GM18519 (cell line): ENCODE data around the gene PIAS3.
"Not testable (repeated sequence)": the region's sequence is repeated elsewhere in the genome, so short reads cannot be mapped to it uniquely, and the experiment has no call there.

Source experiments
- ATAC-seq: cut with Tn5 transposase; IDR thresholded peaks from one replicate; pipeline ENCODE4 v1.9.1; 2021; ENCODE audit warnings: mild to moderate bottlenecking, moderate library complexity; ENCODE audit not compliant: unreplicated experiment, low FRiP score

Gene PIAS3

DNA sequence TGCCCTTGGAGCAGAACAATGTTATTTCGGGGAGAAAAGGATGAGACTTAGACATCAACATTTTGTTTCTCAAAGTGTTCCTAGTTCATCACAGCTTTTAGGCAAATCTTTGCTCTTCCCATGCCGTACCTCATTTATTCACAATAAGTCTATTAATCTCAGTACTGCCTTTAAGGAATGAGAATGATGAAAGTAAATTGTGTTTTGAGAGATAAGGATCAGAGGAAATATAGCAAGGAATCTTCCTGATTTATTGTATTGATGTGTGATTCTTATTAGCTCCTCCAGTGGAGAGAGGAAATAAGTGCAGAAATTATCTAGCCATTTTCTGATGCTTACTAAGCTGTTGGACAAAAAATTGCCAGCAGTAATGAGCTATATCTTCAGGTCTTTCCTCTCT, 32.9 kb downstream of the PIAS3 start:
- ATAC-seq: no peak

DNA sequence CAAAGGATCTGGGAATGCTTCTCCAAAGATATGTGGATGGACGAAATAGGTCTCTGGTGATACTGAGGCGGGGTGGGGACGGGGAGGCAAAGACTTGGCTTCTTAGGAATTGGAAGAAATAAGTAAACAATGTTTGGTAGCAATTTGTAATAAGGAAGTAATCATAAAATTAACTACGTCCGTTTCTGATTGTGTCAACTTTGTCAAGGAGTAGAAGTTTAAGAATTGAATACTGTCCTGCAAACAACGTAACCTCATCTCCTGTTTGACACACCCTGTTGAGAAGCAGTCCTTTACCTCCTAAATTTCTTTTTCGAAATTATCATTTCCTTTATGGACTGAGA, 34.4 kb downstream of the PIAS3 start:
- ATAC-seq: no peak

DNA sequence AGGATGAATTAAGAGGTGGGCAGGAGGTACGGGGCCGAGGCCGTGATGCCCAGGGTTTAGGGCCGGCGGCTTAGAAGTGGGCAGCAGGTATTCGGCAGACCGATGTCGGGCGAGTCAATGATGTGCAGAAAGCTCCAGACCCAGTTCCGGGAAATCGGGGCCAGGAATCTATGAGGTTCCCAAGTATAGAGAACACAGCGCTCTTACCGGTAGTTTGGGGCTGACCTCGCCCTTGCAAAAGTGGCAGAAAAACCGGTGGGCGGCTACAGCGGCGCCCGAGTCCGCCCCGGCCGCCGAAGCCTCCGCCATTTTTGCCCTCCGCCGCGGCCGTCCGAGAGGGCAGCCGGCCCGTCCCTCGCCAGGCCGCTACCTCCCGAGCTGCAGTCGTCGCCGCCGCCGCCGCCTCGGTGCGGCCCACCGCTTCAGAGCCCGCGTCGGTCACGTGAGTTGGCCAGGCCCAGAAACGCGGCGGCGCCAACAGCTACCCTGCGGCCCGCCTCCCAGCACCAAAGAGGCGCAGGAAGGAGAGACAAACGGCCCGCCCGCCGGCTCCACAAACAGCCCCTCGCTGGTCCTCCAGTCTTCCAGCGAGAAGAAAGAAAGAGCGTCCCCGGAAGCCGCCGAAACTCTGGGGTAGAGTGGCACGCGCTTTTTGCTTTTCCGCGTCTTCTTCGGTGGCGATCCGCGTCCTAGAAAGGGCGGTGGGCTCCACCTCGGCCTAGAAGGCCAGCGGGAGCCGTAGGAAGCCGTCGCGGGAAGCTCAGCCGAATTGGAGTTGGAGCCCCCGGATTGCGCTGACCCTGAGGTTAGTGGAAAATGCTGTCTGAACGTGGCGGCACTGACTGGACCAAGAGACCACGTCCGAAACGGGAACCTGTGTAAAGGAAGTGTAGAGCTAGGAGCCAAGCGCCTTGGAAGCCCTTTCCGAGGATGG, 35.0 kb downstream of the PIAS3 start, which contains the start of the genes POLR3C and RNF115:
POLR3C (plus strand) TSS at position 636 of the 934 bp plus-strand sequence. CDS start 1,577 bp downstream, outside the sequence.
RNF115 (minus strand) TSS at position 531 of the 934 bp plus-strand sequence; CDS start at position 309, 222 bp downstream.
- peak; percentile 48 for ATAC-seq

DNA sequence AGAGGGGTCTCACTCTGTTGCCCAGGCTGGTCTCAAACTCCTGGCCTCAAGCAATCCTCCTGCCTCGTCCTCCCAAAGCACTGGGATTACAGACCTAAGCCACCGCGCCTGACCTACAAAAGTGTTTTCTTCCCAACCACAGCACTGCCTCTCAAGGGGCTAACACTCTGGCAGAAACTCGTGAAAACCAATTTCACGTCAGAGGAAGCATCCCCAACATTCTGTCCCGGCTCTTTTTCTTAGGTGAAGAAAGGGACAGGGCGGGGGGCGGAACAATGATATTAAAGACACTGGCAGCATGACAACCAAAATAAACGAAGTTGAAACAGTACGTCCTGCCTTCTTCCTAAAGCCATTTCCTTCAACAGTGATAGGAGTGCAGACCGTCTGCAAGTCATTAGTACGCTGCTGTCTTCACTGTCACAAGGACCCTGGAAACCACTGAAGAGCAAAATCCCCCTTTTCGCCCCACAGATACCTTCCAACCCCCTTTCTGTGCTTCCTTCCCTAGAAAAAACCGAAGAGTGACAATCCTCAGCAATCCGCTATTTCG, 36.0 kb downstream of the PIAS3 start:
- ATAC-seq: not testable (repeated sequence)

DNA sequence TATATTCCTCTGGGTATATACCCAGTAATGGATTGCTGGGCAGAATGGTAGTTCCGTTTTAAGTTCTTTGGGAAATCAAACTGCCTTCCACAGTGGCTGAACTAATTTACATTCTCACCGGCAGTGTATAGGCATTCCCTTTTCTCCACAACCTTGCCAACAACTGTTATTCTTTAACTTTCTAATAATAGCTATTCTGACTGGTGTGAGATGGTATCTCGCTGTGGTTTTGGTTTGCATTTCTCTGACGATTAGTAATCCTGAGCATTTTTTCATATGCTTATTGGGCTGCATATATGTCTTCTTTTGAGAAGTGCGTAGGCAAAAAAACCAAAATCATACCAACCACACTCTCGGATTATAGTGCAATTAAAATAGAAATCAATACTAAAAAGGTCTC, 40.8 kb downstream of the PIAS3 start:
- not testable (repeated sequence) for ATAC-seq

DNA sequence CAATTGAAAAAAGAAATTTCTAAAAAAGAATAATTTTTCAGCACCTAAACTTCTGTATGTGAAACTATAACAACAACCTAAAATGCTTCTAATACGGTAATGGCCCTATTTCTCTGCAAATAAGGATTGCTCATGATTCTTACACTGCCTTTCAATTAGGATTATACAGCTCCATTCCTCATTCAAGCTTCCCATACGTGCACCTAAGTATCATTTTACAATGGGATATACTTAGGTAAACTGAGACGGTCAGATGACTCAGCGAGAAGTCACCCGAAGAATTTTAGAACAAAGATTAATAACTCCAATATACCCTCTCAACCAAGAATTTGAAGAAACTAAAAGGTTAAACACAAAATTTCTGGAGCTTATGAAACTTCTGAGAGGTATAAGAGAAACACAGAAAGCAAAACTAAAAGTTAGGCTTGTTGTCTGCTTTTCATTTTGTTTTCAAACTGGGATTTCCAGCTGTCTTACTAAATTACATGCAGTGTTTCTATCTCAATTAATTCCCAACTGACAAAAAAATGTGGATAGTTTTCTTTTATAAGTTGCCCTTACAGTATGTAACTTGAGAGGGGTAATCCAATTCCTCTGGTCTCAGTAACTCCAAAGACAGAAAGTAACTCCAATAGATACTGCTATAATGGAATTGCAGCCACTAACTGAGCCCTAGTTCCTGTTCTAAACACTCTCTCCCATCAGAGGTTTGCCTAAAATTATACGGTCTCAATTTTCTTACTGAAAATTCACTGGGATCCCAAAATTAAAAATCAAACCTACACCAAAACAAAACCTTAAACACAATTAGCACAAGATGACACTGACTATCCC, 45.7 kb downstream of the PIAS3 start:
- ATAC-seq: not testable (repeated sequence)

DNA sequence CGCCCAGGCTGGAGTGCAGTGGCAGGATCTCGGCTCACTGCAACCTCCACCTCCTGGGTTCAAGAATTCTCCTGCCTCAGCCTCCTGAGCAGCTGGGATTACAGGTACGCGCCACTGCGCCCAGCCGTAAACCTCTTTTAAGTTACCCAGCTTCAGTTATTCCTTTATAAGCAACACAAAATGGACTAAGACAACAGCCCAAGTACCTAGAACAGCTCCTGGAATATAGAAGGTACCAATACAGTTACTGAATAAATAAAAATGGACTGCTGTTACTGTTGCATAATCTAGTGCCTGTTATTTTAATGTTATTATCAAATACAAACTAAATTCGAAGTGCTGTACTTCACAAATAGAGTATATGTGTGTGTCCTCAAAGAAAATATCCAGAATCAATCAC, 52.0 kb downstream of the PIAS3 start:
- ATAC-seq: no peak

DNA sequence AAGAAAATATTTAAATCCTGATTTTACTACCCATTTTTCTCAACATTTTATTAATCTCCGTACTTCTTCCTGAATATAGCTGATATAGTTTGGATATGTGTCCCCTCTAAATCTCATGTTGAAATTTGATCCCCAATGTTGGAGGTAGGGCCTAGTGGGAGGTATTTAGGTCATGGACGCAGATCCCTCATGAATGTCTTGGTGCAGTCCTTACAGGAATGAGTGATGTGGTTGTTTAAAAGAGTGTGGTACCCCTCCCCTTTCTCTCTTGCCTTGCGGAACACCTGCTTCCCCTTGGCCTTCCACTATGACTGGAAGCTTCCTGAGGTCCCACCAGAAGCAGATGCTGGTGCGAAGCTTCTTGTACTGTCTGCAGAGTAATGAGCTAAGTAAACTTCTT, 52.5 kb downstream of the PIAS3 start:
- no peak for ATAC-seq

DNA sequence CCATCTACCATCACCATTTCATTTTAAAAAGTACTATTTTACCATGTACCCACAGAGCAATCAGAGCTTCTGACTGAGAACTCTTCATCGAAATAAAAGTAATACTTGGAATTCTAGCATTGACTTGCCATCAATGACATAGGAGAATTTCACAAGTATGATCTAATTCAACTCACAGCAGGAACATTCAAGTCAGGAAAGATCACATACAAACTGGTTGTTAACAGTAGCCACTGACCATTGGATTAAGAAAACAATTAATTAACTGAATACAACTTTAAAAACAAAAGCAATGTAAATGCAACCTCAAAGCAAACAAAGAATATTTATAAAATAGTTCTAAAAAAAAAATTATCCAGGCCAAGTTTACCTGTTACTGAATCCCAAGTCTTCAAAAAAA, 53.8 kb downstream of the PIAS3 start:
- no peak for ATAC-seq

DNA sequence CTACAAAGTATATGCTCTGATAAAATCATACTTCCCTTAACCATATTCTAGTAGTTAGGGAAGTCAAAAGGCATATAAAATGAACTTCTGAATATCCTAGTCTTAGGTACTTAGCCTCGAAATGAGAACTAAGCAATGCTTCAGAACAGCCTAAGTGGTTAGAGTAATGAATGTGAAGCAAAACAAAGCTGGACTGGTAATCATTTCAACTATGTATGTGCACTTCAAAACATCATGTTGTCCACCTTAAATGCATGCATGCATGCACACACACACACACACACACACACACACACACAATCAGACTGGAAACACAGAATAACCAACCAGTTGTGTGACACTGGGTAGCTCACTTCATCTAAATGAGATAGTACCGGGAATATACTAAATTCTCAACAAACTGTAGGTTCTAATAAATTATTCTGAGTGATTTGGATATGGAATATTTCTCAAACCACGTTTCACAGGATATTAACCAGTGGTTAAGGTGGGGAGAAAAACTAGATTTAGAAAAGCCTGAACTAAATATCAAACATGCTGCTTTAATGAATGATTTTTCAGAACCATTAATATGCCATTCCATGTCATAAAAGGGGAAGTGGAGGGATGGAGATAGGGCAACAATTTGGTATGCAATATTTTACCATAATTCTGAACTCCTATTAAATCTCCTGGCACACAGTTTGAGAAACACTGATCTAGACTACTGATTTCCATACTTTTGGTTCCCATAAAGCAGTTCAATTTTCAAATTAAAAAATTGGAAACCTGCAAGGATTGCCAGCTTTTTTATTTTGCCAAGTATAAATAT, 54.4 kb downstream of the PIAS3 start:
- ATAC-seq: no peak

DNA sequence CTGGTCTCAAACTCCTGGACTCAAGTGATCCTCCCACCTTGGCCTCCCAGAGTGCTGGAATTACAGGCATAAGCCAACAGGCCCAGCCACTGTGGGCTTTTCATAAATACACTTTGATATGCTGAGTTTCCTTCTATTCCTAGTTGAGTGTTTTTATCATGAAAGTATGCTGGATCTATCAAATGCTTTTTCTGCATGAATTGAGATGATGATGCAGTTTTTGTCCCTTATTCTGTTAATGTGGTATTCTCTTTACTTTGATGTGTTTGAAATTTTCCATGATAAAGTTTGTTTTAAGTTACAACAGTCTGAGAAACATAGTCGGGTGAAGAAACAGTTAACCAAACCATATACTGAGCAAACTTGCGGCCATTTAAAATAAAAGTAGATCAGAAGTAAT, 59.1 kb downstream of the PIAS3 start:
- no peak for ATAC-seq
